Chondrocyte (in vitro differentiated cells): ENCODE measurements around the gene GLI3. TPM values are rescaled to one million over a fixed set of nuclear protein-coding genes. Genes with fewer than 3 reads are reported as not detected.

Experiments
- DNase-seq: peaks from one replicate; pipeline ENCODE4 v3.0.0; 2021; ENCODE audit warnings: mixed read lengths, low spot score
- H3K27ac Mint-ChIP-seq: one replicate; pipeline ENCODE4 v1.8.0; 2021; ENCODE audit warnings: mild to moderate bottlenecking, moderate library complexity, mixed read lengths; ENCODE audit not compliant: unreplicated experiment
- H3K27me3 Mint-ChIP-seq: 2 replicates; pipeline ENCODE4 v1.8.0; 2021; ENCODE audit warnings: low read depth, mixed read lengths
- H3K36me3 Mint-ChIP-seq: 2 replicates; pipeline ENCODE4 v1.8.0; 2021; ENCODE audit warnings: low read depth, mixed read lengths
- H3K4me1 Mint-ChIP-seq: 2 replicates; pipeline ENCODE4 v1.8.0; 2021; ENCODE audit warnings: low read depth, mild to moderate bottlenecking, mixed read lengths
- H3K4me3 Mint-ChIP-seq: one replicate; pipeline ENCODE4 v1.8.0; 2021; ENCODE audit warnings: mild to moderate bottlenecking, moderate library complexity, mixed read lengths; ENCODE audit not compliant: unreplicated experiment
- H3K9me3 Mint-ChIP-seq: 2 replicates; pipeline ENCODE4 v1.8.0; 2021; ENCODE audit warnings: low read depth, mixed read lengths
- CTCF ChIP-seq: fragments of 200-600 bp; sonication (generic); IDR thresholded peaks from 2 replicates; pipeline ENCODE4 v1.5.0; 2021; ENCODE audit warnings: antibody characterized with exemption, mild to moderate bottlenecking, moderate library complexity
- total RNA-seq: library from RNA; stranded (reverse); gene quantifications from 3 replicates; pipeline ENCODE4 v1.2.1, GENCODE V29; 2021

GLI3 gene
- total RNA-seq, 1 donor from 2014 or later: 11.7 TPM

- TF ChIP-seq CTCF: no peak
- no peaks in the 10 kb centered on the region for H3K9me3 Mint-ChIP-seq
- DNase-seq: no peak
- no peaks in the 10 kb centered on the region for H3K27me3 Mint-ChIP-seq
- H3K27ac Mint-ChIP-seq: no peak overlapping the region
- H3K4me1 Mint-ChIP-seq: peaks cover 20% of the 10 kb centered on the region
- H3K4me3 Mint-ChIP-seq: no peak overlapping the region
- peaks cover 7% of the 10 kb centered on the region for H3K36me3 Mint-ChIP-seq
These were observed 271.9 kb downstream of the GLI3 start for GRCh38 chr7:41964849-41965745.

GRCh38 chr7:41964183-41964753 lies 272.7 kb downstream of the GLI3 start:
- no peak for DNase-seq
- no peak overlapping the region for H3K27ac Mint-ChIP-seq
- peaks cover 14% of the 10 kb centered on the region for H3K4me1 Mint-ChIP-seq
- H3K36me3 Mint-ChIP-seq: peaks cover 7% of the 10 kb centered on the region
- H3K27me3 Mint-ChIP-seq: no peaks in the 10 kb centered on the region
- no peak overlapping the region for H3K4me3 Mint-ChIP-seq
- H3K9me3 Mint-ChIP-seq: no peaks in the 10 kb centered on the region
- TF ChIP-seq CTCF: no peak

GRCh38 chr7:41956705-41957104 lies 280.3 kb downstream of the GLI3 start:
- no peak for DNase-seq
- H3K9me3 Mint-ChIP-seq: no peaks in the 10 kb centered on the region
- peaks cover 41% of the 10 kb centered on the region for H3K4me1 Mint-ChIP-seq
- H3K36me3 Mint-ChIP-seq: no peaks in the 10 kb centered on the region
- no peak overlapping the region for H3K27ac Mint-ChIP-seq
- no peak for TF ChIP-seq CTCF
- no peak overlapping the region for H3K4me3 Mint-ChIP-seq
- H3K27me3 Mint-ChIP-seq: peaks cover 3% of the 10 kb centered on the region

- H3K27ac Mint-ChIP-seq: peak overlapping the region; percentile 79
These were observed 280.9 kb downstream of the GLI3 start for GRCh38 chr7:41955893-41956675.

More at GRCh38 chr7:41955893-41956675, 280.9 kb downstream of the GLI3 start:
- peak overlapping the region; percentile 40 for H3K4me3 Mint-ChIP-seq
- peaks cover 3% of the 10 kb centered on the region for H3K27me3 Mint-ChIP-seq
- H3K36me3 Mint-ChIP-seq: no peaks in the 10 kb centered on the region
- peaks cover 41% of the 10 kb centered on the region for H3K4me1 Mint-ChIP-seq
- H3K9me3 Mint-ChIP-seq: no peaks in the 10 kb centered on the region
- peak; percentile 96 for DNase-seq
- TF ChIP-seq CTCF: peak; percentile 6
